HG03442 (cell line): ENCODE results near the gene MYL2.
"Not testable (repeated sequence)": the region's sequence is repeated elsewhere in the genome, so short reads cannot be mapped to it uniquely, and the experiment has no call there.

Experiments
- ATAC-seq: cut with Tn5 transposase; IDR thresholded peaks from one replicate; pipeline ENCODE4 v1.9.1; 2021; ENCODE audit warnings: mild to moderate bottlenecking, moderate library complexity; ENCODE audit not compliant: unreplicated experiment

MYL2 gene

GRCh38 chr12:110920324-110920910 is at the start of gene MYL2:
Gene MYL2, minus strand, starts transcription at chr12:110920579. Its CDS starts 50 bp downstream, at chr12:110920529.
- no peak for ATAC-seq

DNA sequence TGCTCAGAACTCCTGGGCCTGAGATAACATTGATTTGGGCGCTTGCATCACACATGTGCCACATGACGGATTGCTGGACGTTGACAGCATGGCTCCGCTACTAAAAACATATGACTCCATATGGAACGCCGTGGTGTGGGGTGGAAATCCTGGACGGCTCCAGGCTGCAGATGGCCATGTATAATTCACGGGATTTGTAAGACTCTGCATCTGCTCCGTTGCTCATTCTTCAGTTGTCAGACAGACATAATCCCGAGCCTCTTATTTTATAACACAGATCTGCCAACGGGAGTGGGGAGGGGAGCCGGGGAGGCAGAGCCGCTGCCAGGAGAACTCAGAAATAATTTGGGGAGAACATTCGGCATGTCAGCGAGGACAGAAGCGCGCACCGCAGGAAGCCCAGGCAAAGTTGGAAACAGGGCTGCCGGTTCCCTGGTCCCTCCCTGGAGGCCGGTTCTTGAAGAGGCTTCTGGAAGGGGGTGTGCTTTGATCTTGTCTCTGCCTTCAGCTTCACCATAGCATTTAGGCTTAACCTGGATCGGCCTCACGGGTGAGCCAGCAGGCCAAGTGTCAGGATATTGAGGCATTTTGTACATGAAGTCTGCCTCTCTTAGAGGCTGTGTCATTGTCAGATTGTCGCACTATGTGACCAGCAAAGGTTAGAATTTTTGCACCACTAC is 45.8 kb upstream of the MYL2 start:
- no peak for ATAC-seq

GRCh38 chr12:110965574-110965973 is 45.2 kb upstream of the MYL2 start:
- no peak for ATAC-seq

DNA sequence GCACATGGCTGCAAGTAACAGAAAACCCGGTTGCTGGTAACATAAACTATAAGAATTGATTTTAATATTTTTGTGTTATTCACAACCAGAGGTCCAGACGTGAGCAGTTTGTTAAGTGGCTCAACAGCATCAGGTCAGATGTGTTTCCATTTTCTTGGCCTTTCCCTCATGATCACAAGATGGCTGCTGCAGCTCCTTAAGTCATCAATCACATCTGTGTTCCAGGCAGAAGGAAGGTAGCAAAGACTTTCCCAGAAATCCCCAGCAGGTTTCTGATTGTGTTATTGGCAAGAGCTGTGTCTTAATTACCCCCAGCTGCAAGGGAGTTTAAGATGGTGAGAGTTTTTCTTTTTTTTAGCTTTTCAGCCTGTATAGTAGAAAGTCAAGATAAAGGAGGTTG is 40.4 kb upstream of the MYL2 start:
- no peak for ATAC-seq

GRCh38 chr12:110957652-110958051 is 37.3 kb upstream of the MYL2 start:
- ATAC-seq = no peak

DNA sequence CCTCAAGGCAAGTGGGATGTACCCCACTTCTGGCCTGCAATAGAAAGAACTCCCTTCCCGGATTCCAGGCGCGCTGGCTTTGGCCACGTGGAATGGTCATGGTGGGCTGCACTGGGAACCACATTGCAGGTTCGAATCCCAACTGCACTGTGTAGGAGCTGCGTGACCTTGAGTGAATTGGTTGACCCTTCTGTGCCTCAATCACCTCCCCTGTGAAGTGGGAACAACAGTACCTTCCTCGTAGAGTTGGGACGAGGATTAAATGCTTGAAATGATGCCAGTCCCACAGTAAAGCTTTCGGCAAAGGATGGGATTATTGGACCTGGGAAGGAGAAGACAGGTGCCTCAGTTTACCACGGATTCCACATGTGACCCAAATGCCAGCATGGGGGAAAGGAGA is 36.8 kb upstream of the MYL2 start:
- no peak for ATAC-seq

GRCh38 chr12:110950867-110951266 is 30.5 kb upstream of the MYL2 start:
- not testable (repeated sequence) for ATAC-seq

GRCh38 chr12:110950466-110950865 is 30.1 kb upstream of the MYL2 start:
- ATAC-seq = not testable (repeated sequence)

DNA sequence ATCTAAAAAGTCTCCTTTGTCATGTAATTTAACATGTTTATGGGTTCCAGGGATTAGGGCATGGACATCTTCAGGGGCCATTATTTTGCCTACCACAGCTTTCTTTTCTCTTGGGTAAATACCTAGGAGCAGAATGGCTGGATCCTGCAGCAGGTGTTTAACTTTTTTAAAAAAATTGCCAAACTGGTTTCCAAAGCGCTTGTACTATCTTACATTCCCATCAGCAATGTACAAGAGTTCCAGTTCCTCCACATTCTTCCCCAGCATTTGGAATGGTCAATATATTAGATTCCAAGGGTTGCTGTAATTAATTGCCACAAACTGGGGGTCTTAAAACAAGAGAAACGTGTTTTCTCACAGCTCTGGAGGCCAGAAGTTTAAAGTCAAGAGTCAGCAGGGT is 27.7 kb upstream of the MYL2 start:
- ATAC-seq = no peak

GRCh38 chr12:110943373-110943772 is 23.0 kb upstream of the MYL2 start:
- ATAC-seq = no peak

- no peak for ATAC-seq
These were observed 21.0 kb upstream of the MYL2 start for GRCh38 chr12:110941391-110941790.

GRCh38 chr12:110940933-110941332 is 20.6 kb upstream of the MYL2 start:
- no peak for ATAC-seq

GRCh38 chr12:110940296-110940695 is 19.9 kb upstream of the MYL2 start:
- no peak for ATAC-seq

GRCh38 chr12:110937104-110937641 is 16.8 kb upstream of the MYL2 start:
- no peak for ATAC-seq

GRCh38 chr12:110936367-110937103 is 16.2 kb upstream of the MYL2 start:
- ATAC-seq = no peak

GRCh38 chr12:110935588-110935987 is 15.2 kb upstream of the MYL2 start:
- ATAC-seq = no peak

DNA sequence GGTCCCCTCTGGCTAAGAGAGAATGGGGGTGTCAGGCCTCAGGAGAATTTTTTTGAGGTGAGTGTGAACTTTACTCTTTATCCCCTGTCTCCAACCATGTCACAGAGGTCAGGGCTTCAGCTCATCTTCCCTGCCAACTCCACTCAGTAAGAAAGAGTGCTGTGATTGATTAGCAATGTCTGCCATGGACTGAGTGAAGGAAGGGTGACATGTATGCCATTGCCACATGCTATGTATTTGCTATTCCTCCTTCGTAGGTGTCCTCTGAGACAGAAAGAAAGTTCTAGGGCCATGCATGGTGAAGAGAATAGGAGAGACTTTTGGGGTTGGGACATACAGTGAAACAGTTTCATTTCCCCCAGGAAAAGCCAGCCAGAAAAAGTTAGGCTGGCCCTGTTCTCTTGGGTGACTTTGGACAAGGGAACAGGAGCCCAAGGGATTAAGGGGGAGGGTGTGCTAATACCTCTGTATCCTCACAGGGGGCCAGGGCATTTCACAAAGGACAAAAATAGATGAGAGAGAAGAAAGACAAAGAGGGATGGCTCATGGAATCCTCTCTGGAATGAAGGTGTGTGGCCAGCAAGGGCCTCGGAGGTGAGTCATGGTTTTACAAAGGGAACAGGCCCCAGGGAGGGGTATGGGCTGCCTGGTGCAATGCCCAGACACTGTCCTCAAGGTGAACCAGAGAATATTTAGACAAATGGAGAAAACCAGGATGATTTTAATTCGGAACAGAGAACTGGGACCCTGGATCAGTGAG is 13.9 kb upstream of the MYL2 start:
- no peak for ATAC-seq

DNA sequence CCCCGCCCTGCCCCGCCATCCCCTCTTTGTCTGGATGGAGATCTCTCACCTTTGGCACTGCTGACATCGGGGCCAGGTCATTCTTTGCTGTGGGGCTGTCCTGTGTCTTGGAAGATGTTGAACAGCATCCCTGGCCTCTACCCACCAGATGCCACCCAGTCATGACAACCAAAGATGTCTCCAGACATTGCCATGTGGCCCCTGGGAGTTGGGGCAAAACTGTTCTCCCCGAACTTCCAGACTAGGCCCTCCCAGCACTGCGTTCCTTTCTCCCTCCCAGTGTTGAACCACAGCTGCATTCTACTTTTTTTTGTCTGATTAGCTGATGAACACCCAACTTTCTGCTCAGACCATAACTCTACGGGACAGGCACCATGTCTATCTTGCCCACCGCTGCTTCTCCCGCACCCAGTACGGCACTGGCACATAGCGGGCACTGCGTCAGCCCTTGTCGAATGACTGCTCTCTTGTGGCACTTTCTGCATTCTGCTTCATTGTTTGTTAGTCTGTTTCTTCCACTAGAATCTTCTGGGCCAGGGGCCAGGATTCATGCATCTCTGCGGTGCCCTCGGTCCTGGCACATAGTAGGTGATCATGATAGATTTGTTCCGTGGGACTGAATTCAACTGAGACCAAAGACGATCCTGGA is 13.1 kb upstream of the MYL2 start:
- ATAC-seq = no peak

- ATAC-seq = no peak
These were observed 11.7 kb upstream of the MYL2 start for GRCh38 chr12:110932046-110932445.

DNA sequence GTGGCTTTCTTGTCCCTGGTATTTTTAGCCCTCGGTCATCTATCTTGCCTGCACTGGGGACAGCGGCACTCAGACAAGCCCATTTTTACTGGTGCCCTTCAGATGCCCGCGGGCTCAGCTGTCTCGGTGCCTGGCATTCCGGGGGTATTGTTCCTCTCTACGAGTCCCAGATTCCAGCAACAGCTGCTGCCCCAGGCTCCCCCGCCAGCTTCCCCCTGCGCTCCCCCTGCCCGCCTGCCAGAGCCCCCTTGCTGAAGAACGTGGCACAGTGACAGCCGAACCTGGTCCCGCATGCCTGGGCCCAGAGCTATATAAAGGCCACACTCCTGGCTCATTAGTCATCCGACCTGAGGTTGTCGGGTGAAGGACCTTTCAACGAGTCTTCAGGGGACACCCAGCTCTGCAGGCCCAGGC is 10.9 kb upstream of the MYL2 start:
- ATAC-seq = no peak
